ENCODE results near the gene FOXD1.

The FOXD1 gene

GRCh38 chr5:73434461-73434860, 14.1 kb downstream of the FOXD1 start:
- Histone ChIP-seq H3K4me3 (ENCODE audit: low read depth in 1 of 5, low read length in 5 of 5) (no peak overlapping the region), H3K27ac (ENCODE audit: low read depth, low read length) (no peak overlapping the region), H3K4me1 (ENCODE audit: control insufficient read depth in 5 of 5, insufficient read depth in 5 of 5, low read length in 5 of 5) (peaks cover 0 to 24% (median 17%) of the 10 kb centered on the region in 5 donors), H3K36me3 (ENCODE audit: control insufficient read depth in 5 of 5, insufficient read depth in 5 of 5, low read length in 5 of 5) (no peaks in the 10 kb centered on the region), H3K9me3 (ENCODE audit: control insufficient read depth in 5 of 5, low read length in 5 of 5) (no peaks in the 10 kb centered on the region), H3K9ac (ENCODE audit: low read length in 5 of 5) (no peak overlapping the region), H3K27me3 (ENCODE audit: control insufficient read depth in 5 of 5, insufficient read depth in 4 of 5, low read length in 5 of 5) (peaks cover 32 to 62% (median 48%) of the 10 kb centered on the region in 5 donors)

- Histone ChIP-seq H3K27ac (ENCODE audit: low read depth, low read length) (no peak overlapping the region), H3K9ac (ENCODE audit: low read length in 5 of 5) (no peak overlapping the region), H3K4me1 (ENCODE audit: control insufficient read depth in 5 of 5, insufficient read depth in 5 of 5, low read length in 5 of 5) (peaks cover 0 to 24% (median 17%) of the 10 kb centered on the region in 5 donors), H3K9me3 (ENCODE audit: control insufficient read depth in 5 of 5, low read length in 5 of 5) (no peaks in the 10 kb centered on the region), H3K36me3 (ENCODE audit: control insufficient read depth in 5 of 5, insufficient read depth in 5 of 5, low read length in 5 of 5) (no peaks in the 10 kb centered on the region), H3K27me3 (ENCODE audit: control insufficient read depth in 5 of 5, insufficient read depth in 4 of 5, low read length in 5 of 5) (peaks cover 30 to 57% (median 46%) of the 10 kb centered on the region in 5 donors), H3K4me3 (ENCODE audit: low read depth in 1 of 5, low read length in 5 of 5) (no peak overlapping the region)
These were observed 14.6 kb downstream of the FOXD1 start for GRCh38 chr5:73433982-73434342.

- peaks cover 28 to 57% (median 41%) of the 10 kb centered on the region in 5 donors for H3K27me3 ChIP-seq (ENCODE audit: control insufficient read depth in 5 of 5, insufficient read depth in 4 of 5, low read length in 5 of 5)
- no peaks in the 10 kb centered on the region for H3K9me3 ChIP-seq (ENCODE audit: control insufficient read depth in 5 of 5, low read length in 5 of 5)
- H3K9ac ChIP-seq (ENCODE audit: low read length in 5 of 5): no peak overlapping the region
- H3K4me1 ChIP-seq (ENCODE audit: control insufficient read depth in 5 of 5, insufficient read depth in 5 of 5, low read length in 5 of 5): peaks cover 0 to 24% (median 17%) of the 10 kb centered on the region in 5 donors
- no peaks in the 10 kb centered on the region for H3K36me3 ChIP-seq (ENCODE audit: control insufficient read depth in 5 of 5, insufficient read depth in 5 of 5, low read length in 5 of 5)
- no peak overlapping the region for H3K27ac ChIP-seq (ENCODE audit: low read depth, low read length)
- no peak overlapping the region for H3K4me3 ChIP-seq (ENCODE audit: low read depth in 1 of 5, low read length in 5 of 5)
These were observed 15.2 kb downstream of the FOXD1 start for GRCh38 chr5:73433272-73433981.

GRCh38 chr5:73431204-73431851, 17.2 kb downstream of the FOXD1 start:
- peaks cover 0 to 9% (median 2%) of the 10 kb centered on the region in 5 donors for H3K4me1 ChIP-seq (ENCODE audit: control insufficient read depth in 5 of 5, insufficient read depth in 5 of 5, low read length in 5 of 5)
- no peak overlapping the region for H3K9ac ChIP-seq (ENCODE audit: low read length in 5 of 5)
- no peaks in the 10 kb centered on the region for H3K9me3 ChIP-seq (ENCODE audit: control insufficient read depth in 5 of 5, low read length in 5 of 5)
- H3K4me3 ChIP-seq (ENCODE audit: low read depth in 1 of 5, low read length in 5 of 5): no peak overlapping the region
- peaks cover 12 to 37% (median 21%) of the 10 kb centered on the region in 5 donors for H3K27me3 ChIP-seq (ENCODE audit: control insufficient read depth in 5 of 5, insufficient read depth in 4 of 5, low read length in 5 of 5)
- no peaks in the 10 kb centered on the region for H3K36me3 ChIP-seq (ENCODE audit: control insufficient read depth in 5 of 5, insufficient read depth in 5 of 5, low read length in 5 of 5)
- H3K27ac ChIP-seq (ENCODE audit: low read depth, low read length): no peak overlapping the region

GRCh38 chr5:73426034-73426433, 22.5 kb downstream of the FOXD1 start:
- peaks cover 8 to 24% (median 15%) of the 10 kb centered on the region in 5 donors for H3K27me3 ChIP-seq (ENCODE audit: control insufficient read depth in 5 of 5, insufficient read depth in 4 of 5, low read length in 5 of 5)

GRCh38 chr5:73424556-73424977, 24.0 kb downstream of the FOXD1 start:
- Histone ChIP-seq H3K4me3 (ENCODE audit: low read depth in 1 of 5, low read length in 5 of 5) (no peak overlapping the region), H3K9me3 (ENCODE audit: control insufficient read depth in 5 of 5, low read length in 5 of 5) (peaks cover 0 to 3% (median 0%) of the 10 kb centered on the region in 5 donors), H3K27me3 (ENCODE audit: control insufficient read depth in 5 of 5, insufficient read depth in 4 of 5, low read length in 5 of 5) (peaks cover 17 to 35% (median 30%) of the 10 kb centered on the region in 5 donors), H3K27ac (ENCODE audit: low read depth, low read length) (no peak overlapping the region), H3K36me3 (ENCODE audit: control insufficient read depth in 5 of 5, insufficient read depth in 5 of 5, low read length in 5 of 5) (no peaks in the 10 kb centered on the region), H3K9ac (ENCODE audit: low read length in 5 of 5) (no peak overlapping the region), H3K4me1 (ENCODE audit: control insufficient read depth in 5 of 5, insufficient read depth in 5 of 5, low read length in 5 of 5) (peaks cover 0 to 12% (median 6%) of the 10 kb centered on the region in 5 donors)

More at GRCh38 chr5:73426034-73426433, 22.5 kb downstream of the FOXD1 start:
- Histone ChIP-seq H3K9me3 (ENCODE audit: control insufficient read depth in 5 of 5, low read length in 5 of 5) (peaks cover 0 to 3% (median 0%) of the 10 kb centered on the region in 5 donors), H3K9ac (ENCODE audit: low read length in 5 of 5) (no peak overlapping the region), H3K4me3 (ENCODE audit: low read depth in 1 of 5, low read length in 5 of 5) (no peak overlapping the region), H3K4me1 (ENCODE audit: control insufficient read depth in 5 of 5, insufficient read depth in 5 of 5, low read length in 5 of 5) (no peaks in the 10 kb centered on the region), H3K36me3 (ENCODE audit: control insufficient read depth in 5 of 5, insufficient read depth in 5 of 5, low read length in 5 of 5) (no peaks in the 10 kb centered on the region), H3K27ac (ENCODE audit: low read depth, low read length) (no peak overlapping the region)

- peaks cover 0 to 3% (median 0%) of the 10 kb centered on the region in 5 donors for H3K9me3 ChIP-seq (ENCODE audit: control insufficient read depth in 5 of 5, low read length in 5 of 5)
- no peak overlapping the region for H3K27ac ChIP-seq (ENCODE audit: low read depth, low read length)
- peaks cover 28 to 57% (median 50%) of the 10 kb centered on the region in 5 donors for H3K27me3 ChIP-seq (ENCODE audit: control insufficient read depth in 5 of 5, insufficient read depth in 4 of 5, low read length in 5 of 5)
- no peak overlapping the region for H3K4me3 ChIP-seq (ENCODE audit: low read depth in 1 of 5, low read length in 5 of 5)
- no peaks in the 10 kb centered on the region for H3K36me3 ChIP-seq (ENCODE audit: control insufficient read depth in 5 of 5, insufficient read depth in 5 of 5, low read length in 5 of 5)
- H3K9ac ChIP-seq (ENCODE audit: low read length in 5 of 5): no peak overlapping the region
- H3K4me1 ChIP-seq (ENCODE audit: control insufficient read depth in 5 of 5, insufficient read depth in 5 of 5, low read length in 5 of 5): peaks cover 0 to 19% (median 12%) of the 10 kb centered on the region in 5 donors
These were observed 26.4 kb downstream of the FOXD1 start for GRCh38 chr5:73422164-73422563.

GRCh38 chr5:73420666-73421065, 27.9 kb downstream of the FOXD1 start:
- H3K27me3 ChIP-seq (ENCODE audit: control insufficient read depth in 5 of 5, insufficient read depth in 4 of 5, low read length in 5 of 5): peaks cover 37 to 66% (median 55%) of the 10 kb centered on the region in 5 donors
- H3K9me3 ChIP-seq (ENCODE audit: control insufficient read depth in 5 of 5, low read length in 5 of 5): peaks cover 0 to 3% (median 0%) of the 10 kb centered on the region in 5 donors
- no peak overlapping the region for H3K9ac ChIP-seq (ENCODE audit: low read length in 5 of 5)
- H3K4me1 ChIP-seq (ENCODE audit: control insufficient read depth in 5 of 5, insufficient read depth in 5 of 5, low read length in 5 of 5): peaks cover 0 to 19% (median 12%) of the 10 kb centered on the region in 5 donors
- no peaks in the 10 kb centered on the region for H3K36me3 ChIP-seq (ENCODE audit: control insufficient read depth in 5 of 5, insufficient read depth in 5 of 5, low read length in 5 of 5)
- H3K27ac ChIP-seq (ENCODE audit: low read depth, low read length): no peak overlapping the region
- H3K4me3 ChIP-seq (ENCODE audit: low read depth in 1 of 5, low read length in 5 of 5): no peak overlapping the region

- Histone ChIP-seq H3K27me3 (ENCODE audit: control insufficient read depth in 5 of 5, insufficient read depth in 4 of 5, low read length in 5 of 5) (peaks cover 41 to 71% (median 58%) of the 10 kb centered on the region in 5 donors), H3K4me3 (ENCODE audit: low read depth in 1 of 5, low read length in 5 of 5) (peak overlapping the region; percentile 1 to 52 (median 34)), H3K27ac (ENCODE audit: low read depth, low read length) (no peak overlapping the region), H3K9me3 (ENCODE audit: control insufficient read depth in 5 of 5, low read length in 5 of 5) (peaks cover 0 to 3% (median 0%) of the 10 kb centered on the region in 5 donors), H3K36me3 (ENCODE audit: control insufficient read depth in 5 of 5, insufficient read depth in 5 of 5, low read length in 5 of 5) (no peaks in the 10 kb centered on the region), H3K4me1 (ENCODE audit: control insufficient read depth in 5 of 5, insufficient read depth in 5 of 5, low read length in 5 of 5) (peaks cover 0 to 19% (median 12%) of the 10 kb centered on the region in 5 donors), H3K9ac (ENCODE audit: low read length in 5 of 5) (no peak overlapping the region)
These were observed 28.8 kb downstream of the FOXD1 start for GRCh38 chr5:73419465-73420390.
